HG03432 (cell line): ENCODE data around the gene EDIL3.
"Not testable (repeated sequence)": the region's sequence is repeated elsewhere in the genome, so short reads cannot be mapped to it uniquely, and the experiment has no call there.

Source experiments
- ATAC-seq: cut with Tn5 transposase; IDR thresholded peaks from one replicate; pipeline ENCODE4 v1.9.1; 2021; ENCODE audit warnings: mild to moderate bottlenecking, moderate library complexity; ENCODE audit not compliant: unreplicated experiment

EDIL3 gene

DNA sequence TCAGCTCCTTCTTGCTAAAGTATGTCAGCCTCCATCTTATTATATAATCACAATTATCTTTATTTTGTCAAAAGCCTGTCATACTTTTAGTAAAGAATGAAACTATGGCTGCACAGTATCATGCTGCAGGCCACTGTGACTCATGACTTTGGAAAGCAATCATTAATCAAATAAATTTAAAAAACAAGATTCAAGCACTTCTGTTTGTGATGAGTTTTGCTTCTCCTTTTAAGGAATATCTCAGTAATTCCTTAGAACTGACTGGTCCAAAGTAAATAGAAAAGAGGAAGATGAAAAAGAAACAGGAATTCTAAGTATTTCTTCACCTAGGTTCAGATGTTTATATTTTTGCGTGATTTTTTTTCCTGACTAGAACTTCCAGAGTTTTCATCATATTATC is 83.1 kb downstream of the EDIL3 start:
- no peak for ATAC-seq

GRCh38 chr5:84299959-84300358 is 84.7 kb downstream of the EDIL3 start:
- ATAC-seq, result no peak

- ATAC-seq, result no peak
Observed at GRCh38 chr5:84298628-84299027, 86.1 kb downstream of the EDIL3 start.

- not testable (repeated sequence) for ATAC-seq
Observed at GRCh38 chr5:84297641-84298040, 87.0 kb downstream of the EDIL3 start.

DNA sequence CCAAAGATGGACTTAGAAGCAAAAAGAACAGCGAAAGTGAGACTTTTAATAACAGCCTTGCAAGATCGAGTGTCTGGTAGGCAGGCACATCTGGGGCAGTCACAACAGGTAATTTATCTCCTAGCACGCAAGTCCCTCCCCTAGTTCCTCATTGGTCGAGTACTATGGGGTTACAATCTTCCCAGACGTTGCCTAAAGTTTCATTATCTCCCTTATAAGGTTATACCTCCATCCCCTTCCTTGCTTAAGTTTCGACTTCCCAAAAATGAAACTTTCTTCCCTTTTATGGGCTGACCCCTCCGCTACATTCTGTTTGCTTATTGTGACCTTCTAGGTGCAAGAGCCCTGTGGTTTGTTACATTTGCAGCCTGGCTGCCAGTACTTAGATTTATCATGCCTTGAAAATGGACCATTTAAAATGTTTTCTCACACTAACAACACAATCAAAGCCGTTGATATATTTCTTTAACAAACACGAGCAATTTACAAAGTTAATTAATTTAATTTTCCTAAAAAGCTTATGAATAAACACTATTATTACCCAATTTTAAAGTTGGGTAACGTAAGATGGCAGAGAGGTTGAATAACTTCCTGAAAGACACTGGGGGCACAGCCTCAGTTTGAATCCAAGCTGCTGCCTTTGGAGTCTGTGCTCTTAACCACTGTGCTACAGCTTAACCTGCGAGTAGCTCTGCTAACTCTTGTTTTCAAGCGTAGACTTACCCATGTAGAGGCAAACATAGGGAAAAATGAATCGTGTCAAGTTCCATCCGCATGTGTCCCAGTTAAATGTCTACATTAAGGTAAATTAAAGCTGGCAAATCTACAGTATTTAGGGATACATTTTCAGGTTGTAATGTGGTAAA is 91.7 kb downstream of the EDIL3 start:
- ATAC-seq, result no peak

- ATAC-seq, result no peak
Observed at GRCh38 chr5:84292000-84292642, 92.6 kb downstream of the EDIL3 start.

DNA sequence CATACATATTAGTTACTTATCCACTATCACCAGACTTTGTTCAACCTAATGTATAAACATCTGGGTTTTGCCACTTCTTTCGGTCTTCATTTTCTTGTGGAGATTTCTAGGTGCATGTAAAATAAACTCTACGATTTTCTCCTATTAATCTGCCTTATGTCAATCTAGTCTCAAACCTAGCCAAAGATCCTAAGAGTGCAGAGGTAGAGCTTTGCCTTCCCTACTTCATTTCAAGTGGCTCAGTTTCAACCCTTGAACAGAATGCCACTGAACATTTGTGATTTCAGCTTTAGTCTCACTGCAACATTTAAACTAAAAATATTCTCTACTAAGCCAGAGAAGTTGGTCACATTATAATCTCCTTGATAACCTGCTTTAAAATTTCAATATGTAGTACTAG is 94.0 kb downstream of the EDIL3 start:
- no peak for ATAC-seq

DNA sequence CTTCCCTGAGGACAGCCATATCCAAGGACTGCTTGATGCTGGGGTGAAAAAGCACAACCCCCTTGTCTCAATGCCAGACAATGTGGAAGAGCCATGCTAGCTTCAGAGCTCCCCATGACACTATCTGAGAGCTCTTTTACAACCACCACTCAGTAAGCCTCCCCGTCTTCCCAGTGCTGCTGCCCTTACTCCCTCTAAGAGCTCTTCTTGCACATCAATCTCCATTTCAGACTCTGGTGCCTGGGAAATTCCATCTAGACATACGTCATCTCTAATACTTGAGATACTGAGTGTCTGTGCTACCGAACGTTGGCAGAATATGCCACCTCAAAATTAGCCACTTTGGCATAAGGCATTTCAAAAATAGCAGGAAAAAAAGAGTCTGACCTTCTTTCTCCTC is 94.5 kb downstream of the EDIL3 start:
- no peak for ATAC-seq

- ATAC-seq, result peak; percentile 97
Observed at GRCh38 chr5:84287951-84288350, 96.7 kb downstream of the EDIL3 start.

DNA sequence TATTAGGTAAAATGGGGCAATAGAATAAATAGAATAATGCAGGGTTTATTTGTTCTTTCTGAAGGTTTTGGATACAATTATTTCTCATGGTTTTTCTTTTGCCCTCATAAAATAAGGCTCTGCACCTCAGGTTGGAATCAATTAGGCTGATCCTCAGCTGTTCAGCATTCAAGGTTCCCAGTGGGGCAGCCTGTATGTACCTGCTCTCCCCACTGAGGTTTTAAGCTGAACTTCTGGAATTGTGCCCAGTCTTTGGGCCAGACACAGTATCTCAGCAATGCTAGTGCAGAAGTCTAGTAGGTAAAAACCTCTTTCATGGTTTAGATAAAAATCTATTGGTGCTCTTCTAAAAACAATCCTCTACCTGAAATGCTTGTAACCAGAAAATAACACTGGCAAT is 98.0 kb downstream of the EDIL3 start:
- ATAC-seq, result no peak

GRCh38 chr5:84285641-84286637 is 98.7 kb downstream of the EDIL3 start:
- no peak for ATAC-seq

- ATAC-seq, result no peak
Observed at GRCh38 chr5:84281383-84281782, 103.3 kb downstream of the EDIL3 start.

DNA sequence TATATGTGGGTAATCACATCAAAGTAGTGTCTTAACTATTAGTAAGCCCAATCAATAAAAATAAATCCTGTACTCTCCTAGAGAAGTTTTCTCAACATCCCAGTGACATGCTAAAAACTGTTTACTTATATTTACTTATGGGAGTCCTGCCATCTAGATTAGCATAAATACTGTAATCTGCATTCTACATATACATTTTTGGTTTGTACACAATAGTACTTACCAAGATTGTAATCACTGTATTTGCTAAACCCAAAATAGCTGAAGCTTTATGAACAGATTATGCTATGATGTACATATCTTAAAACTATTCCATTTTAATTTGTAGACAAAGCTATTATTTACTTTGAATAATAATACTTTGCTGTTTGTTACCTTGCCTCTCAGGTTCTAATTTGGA is 105.4 kb downstream of the EDIL3 start:
- ATAC-seq, result no peak

DNA sequence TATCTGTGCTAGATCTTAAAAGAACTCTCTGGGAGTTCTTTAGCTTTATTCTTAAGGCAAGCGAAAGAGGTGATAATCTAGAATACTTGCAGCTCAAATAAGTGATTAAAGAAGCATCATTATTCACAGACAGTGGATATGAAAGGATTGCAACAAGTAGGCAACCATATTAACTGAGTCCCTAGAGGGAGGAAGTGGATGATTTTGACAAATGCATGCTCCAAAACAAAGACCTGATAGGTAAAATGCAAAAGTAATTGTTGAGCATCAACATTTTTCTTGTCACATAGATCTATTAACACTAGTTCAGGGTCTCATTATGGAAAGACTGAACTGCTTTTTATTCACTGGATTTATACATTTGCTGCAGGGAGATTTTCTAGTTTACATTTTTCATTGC is 109.1 kb downstream of the EDIL3 start:
- no peak for ATAC-seq

DNA sequence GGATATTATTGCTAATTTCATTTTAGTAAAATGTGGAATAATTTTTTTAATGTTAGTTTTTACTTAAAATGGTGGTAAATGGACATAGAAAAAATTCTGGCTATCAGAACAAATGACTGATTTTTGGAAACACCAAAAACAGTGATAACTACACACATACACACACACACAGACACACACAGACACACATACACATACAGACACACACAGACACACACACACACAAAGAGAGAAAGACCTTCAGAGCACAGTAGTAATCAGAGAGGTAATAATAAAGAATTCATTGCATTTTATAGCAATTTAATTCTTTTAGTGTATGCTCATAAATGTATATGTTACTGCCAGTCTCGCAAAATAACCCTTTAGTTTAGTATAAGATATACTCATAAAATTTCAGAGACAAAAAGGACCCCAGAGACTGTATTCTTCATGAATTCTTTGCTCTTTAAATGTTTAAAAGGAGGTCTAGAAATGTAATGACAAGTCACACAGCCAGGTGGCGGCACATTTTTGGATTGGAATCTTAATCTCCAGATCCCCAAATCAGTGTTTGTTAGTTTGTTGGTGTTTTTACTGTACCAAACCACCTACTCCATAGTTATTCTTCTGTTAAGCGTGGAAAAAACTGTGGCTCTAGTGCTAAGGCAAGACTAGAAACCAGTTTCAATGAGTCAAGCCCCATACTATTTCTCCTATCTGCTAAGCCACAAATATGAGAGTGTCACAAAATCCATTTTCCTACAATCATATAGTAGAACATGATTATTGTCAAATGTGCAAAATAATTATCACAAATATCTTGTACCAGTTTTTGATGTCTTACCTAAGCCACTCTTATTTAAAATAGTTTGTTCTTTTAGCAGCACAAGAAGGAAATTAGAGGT is 109.9 kb downstream of the EDIL3 start:
- ATAC-seq, result peak; percentile 53

- ATAC-seq, result peak; percentile 76
Observed at GRCh38 chr5:84273517-84273883, 111.2 kb downstream of the EDIL3 start.

DNA sequence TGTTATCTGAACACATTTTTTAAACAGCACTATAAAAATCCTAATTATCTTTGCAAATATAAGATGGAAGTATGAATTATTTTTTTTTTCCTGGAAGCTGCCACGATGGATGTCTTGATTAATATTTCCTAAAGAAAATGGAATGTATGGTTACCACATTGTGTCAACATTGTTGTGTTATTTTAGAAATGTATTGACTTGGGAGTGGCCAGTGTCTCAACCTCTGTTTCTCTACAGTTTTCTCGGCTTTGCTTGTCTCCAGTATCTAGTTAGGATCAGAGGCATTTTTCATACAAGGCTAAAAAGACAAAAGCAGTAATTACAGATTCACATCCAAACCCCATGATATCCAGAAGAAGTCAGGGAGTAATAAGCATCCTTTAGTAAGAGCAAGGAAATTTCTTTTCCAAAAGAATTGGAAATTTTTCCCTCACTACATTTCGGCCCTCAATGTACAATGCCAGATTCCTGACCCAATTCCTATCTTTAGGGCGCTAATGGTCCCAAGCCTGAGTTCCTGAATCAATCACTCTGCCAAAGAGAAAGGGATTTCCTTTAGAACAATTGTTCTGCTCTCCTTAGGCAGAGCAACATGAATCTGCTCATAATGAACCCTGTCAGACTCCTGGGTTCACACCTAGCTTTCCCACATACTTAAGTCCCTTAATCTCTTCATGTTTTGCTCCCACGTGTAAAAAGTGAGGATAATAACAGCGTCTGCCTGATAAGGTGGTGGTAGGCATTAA is 111.7 kb downstream of the EDIL3 start:
- peak; percentile 29 for ATAC-seq

- ATAC-seq, result no peak
Observed at GRCh38 chr5:84265739-84266550, 118.7 kb downstream of the EDIL3 start.

DNA sequence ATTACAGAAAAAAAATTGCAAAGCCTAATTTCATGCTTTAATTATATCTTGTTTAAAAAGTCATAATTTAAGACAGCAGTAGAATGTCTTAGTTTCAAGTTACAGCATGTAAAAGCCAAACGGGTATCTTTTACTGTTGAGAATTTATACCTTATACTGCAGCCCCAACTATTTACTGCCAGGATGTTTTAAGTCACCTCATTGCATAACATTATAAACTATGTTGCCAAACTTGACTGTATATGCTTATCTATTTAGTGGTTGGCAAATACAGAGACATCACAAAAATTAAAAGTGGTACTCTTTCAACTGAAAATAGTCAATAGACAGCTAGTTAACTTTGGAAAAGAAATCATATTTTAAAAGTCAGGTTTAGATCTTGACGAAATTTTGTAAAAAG is 119.5 kb downstream of the EDIL3 start:
- no peak for ATAC-seq
